Heart left ventricle (tissue), 13 donors: ENCODE measurements around the gene KIF5A.

Source experiments
- POLR2A ChIP-seq, 2 donors: fragments of 450-650 bp; IDR thresholded peaks; one replicate each; pipeline ENCODE4 v1.6.1; 2017; ENCODE audit warnings: antibody characterized with exemption in 2 of 2, mild to moderate bottlenecking in 2 of 2, moderate library complexity in 2 of 2
- TF ChIP-seq, protein P1 (sequence below), 12 donors: fragments of 200-600 bp; sonication (generic) in 4 of 12; IDR thresholded peaks; one replicate each; pipeline versions ENCODE4 v1.5.0 to v1.8.0; 2018 to 2022; ENCODE audit warnings: antibody characterized with exemption in 12 of 12, mild to moderate bottlenecking in 5 of 12
- donor health status: ischemic (EF 13 %, LVEDD 7.1; RV severe dilation, severe dysfunction).
- donor health status: DM: no; HTN: yes; CAD: no.
- donor health status: DM: no; HTN: no; CAD: no.
- donor health status: ischemic (EF 25% LVEDD 6.9; RV normal size, moderate dysfunction).
- donor health status: ischemic (EF 25% LVEDD 5.7; RV mildly dilated, moderate dysfunction).
- donor health status: ischemic (EF 35%, LVEDD 5.7; RV mildly dilated, moderate dysfunction).
- donor health status: nonischemic (EF 11% LVEDD 7.7; RV severe dilation, severe dysfunction).
- donor health status: DM: yes; HTN: yes; CAD: no.
- donor health status: PGD.
- donor health status: ischemic (EF 29% LVEDD 5.4; RV normal size, mild dysfunction).
- donor health status: nonischemic (EF 23%, LVEDD 6.1; RV moderate dilation, normal function).

DNA sequence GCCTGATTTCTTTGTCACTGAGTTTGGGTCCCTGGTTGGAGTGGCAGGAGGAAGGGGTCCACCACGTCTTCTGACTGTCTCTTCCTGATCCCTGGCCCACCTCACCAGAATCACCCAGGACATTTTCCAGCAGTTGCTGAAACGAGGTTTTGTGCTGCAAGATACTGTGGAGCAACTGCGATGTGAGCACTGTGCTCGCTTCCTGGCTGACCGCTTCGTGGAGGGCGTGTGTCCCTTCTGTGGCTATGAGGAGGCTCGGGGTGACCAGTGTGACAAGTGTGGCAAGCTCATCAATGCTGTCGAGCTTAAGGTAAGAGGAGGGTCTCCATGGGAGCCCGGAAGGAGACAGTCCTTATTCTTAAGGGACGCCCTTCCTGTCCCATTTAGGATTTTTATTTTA is 49.6 kb upstream of the KIF5A start:
- TF ChIP-seq, protein P1, sequence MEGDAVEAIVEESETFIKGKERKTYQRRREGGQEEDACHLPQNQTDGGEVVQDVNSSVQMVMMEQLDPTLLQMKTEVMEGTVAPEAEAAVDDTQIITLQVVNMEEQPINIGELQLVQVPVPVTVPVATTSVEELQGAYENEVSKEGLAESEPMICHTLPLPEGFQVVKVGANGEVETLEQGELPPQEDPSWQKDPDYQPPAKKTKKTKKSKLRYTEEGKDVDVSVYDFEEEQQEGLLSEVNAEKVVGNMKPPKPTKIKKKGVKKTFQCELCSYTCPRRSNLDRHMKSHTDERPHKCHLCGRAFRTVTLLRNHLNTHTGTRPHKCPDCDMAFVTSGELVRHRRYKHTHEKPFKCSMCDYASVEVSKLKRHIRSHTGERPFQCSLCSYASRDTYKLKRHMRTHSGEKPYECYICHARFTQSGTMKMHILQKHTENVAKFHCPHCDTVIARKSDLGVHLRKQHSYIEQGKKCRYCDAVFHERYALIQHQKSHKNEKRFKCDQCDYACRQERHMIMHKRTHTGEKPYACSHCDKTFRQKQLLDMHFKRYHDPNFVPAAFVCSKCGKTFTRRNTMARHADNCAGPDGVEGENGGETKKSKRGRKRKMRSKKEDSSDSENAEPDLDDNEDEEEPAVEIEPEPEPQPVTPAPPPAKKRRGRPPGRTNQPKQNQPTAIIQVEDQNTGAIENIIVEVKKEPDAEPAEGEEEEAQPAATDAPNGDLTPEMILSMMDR (IDR thresholded peaks at IDR 0.05), result no peak
- no peak for TF ChIP-seq POLR2A (IDR thresholded peaks at IDR 0.05)
